Fibroblast of pulmonary artery (primary cell): Measurements from ENCODE around the gene LAMA1.
"Not testable (repeated sequence)": the region's sequence is repeated elsewhere in the genome, so short reads cannot be mapped to it uniquely, and the experiment has no call there.

Experiments used
- DNase-seq: peaks from one replicate; pipeline ENCODE4 v3.0.0-alpha.2; 2010; ENCODE audit warnings: low read depth
- H3K4me3 ChIP-seq: replicated peaks from 2 replicates; pipeline ENCODE4 v1.5.1; 2011; ENCODE audit warnings: low read depth, mild to moderate bottlenecking, control low read depth, low read length, moderate library complexity
- TF ChIP-seq, protein P1 (sequence below): IDR thresholded peaks from 2 replicates; pipeline ENCODE4 v1.5.1; 2011; ENCODE audit warnings: mild to moderate bottlenecking, control low read depth, low read length, inconsistent platforms; ENCODE audit errors: missing control alignments

The LAMA1 gene

GRCh38 chr18:7155887-7156286 is 38.3 kb upstream of the LAMA1 start:
- TF ChIP-seq, protein P1, sequence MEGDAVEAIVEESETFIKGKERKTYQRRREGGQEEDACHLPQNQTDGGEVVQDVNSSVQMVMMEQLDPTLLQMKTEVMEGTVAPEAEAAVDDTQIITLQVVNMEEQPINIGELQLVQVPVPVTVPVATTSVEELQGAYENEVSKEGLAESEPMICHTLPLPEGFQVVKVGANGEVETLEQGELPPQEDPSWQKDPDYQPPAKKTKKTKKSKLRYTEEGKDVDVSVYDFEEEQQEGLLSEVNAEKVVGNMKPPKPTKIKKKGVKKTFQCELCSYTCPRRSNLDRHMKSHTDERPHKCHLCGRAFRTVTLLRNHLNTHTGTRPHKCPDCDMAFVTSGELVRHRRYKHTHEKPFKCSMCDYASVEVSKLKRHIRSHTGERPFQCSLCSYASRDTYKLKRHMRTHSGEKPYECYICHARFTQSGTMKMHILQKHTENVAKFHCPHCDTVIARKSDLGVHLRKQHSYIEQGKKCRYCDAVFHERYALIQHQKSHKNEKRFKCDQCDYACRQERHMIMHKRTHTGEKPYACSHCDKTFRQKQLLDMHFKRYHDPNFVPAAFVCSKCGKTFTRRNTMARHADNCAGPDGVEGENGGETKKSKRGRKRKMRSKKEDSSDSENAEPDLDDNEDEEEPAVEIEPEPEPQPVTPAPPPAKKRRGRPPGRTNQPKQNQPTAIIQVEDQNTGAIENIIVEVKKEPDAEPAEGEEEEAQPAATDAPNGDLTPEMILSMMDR = no peak
- no peak overlapping the region for H3K4me3 ChIP-seq
- no peak for DNase-seq

DNA sequence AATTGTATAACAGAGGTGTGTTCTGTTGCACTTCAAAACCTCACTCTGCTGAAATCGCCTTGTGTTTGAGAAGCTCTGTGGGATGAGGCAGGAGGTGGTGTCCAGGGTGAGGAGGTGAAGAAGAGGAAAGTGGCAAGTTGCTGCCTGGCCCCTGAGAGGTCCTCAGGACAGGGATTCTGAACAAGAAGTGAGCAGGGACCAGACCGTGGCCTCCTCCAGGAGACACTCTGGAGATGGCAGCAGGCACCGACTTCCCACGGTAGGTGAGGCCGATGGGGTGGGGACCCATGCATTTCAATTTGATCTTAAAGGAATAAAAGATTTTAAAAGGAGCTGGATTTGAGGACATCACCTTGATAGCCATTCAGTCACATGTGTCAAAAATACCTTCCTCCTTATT is 37.5 kb upstream of the LAMA1 start:
- no peak for DNase-seq
- TF ChIP-seq, protein P1 = no peak
- no peak overlapping the region for H3K4me3 ChIP-seq

DNA sequence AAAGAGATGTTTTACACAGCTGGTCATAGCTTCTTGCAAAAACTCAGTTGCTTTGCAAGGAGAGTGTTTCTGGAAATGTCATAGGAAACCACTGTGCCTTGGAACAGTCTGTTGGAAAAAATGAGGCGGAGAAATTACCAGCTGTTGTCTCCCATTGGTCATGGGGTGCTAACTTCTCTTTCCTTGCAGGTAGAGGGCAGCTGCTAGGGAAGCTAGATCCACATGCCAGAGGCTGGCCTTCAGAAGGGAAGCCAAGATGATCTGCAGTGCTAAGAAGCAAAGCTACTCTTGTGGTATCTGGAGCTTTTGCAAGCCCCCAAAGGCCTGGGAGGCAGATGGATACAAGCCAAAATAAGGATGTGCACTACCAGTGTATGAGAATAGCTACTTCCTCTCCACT is 34.8 kb upstream of the LAMA1 start:
- no peak overlapping the region for H3K4me3 ChIP-seq
- TF ChIP-seq, protein P1 = no peak
- DNase-seq = no peak

DNA sequence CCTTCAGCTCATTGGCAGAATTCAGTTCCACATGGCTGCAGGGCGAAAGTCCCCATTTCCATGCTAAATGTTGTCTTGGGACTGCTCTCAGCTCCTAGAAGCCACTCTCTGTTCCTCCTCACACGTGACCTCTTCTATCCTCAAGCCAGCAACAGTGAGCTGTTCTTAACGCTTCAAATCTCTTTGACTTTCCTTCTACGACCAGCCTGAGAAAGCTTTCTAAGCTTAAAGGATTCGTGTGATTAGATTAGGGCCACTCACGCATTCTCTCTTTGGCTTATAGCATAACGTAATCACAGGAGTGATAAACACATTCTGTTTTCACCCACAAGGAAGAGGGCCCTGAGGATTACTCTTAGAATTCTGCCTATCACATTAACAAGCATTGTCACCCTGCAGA is 29.8 kb upstream of the LAMA1 start:
- TF ChIP-seq, protein P1 = no peak
- DNase-seq = no peak
- H3K4me3 ChIP-seq = no peak overlapping the region

DNA sequence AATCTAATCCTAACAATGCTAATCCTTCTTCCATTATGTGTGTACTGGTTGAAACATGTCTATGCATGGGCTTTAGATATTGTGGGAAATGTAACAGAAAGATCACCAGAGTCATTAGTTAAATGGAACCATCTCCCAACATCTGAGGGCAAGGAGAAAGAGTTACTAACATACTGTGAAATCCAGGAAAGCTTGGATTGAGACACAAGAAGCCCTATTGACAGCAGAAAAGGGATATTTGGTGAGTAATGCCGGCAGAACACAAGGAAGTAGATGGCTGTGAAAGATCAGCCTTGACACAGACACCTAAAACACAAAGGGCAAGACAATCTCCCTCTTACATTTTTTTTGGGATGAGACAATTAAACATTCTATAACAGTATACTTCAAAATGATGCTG is 28.5 kb upstream of the LAMA1 start:
- TF ChIP-seq, protein P1 = no peak

DNA sequence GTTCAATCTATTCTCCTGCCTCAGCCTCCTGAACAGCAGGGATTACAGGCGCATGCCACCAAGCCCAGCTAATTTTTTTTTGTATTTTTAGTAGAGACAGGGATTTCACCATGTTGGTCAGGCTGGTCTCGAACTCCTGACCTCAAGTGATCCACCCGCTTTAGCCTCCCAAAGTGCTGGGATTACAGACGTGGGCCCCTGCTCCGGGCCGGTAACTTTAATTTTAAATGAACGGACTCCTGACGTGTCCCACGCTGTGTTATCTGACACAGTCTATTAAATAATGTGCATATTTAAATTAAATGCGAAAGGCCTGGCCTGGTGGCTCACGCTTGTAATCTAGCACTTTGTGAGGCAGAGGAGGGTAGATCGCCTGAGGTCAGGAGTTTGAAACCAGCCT is 27.3 kb upstream of the LAMA1 start:
- H3K4me3 ChIP-seq, DNase-seq: not testable (repeated sequence)

More for the DNA sequence above, 28.5 kb upstream of the LAMA1 start:
- DNase-seq = no peak
- no peak overlapping the region for H3K4me3 ChIP-seq

- TF ChIP-seq, protein P1 = no peak
- no peak overlapping the region for H3K4me3 ChIP-seq
- DNase-seq = no peak
Observed at GRCh38 chr18:7141287-7141686, 23.7 kb upstream of the LAMA1 start.

GRCh38 chr18:7139409-7139808 is 21.8 kb upstream of the LAMA1 start:
- no peak overlapping the region for H3K4me3 ChIP-seq
- TF ChIP-seq, protein P1 = no peak
- no peak for DNase-seq
